Measurements from ENCODE around the gene NALCN. TPM values are rescaled to one million over a fixed set of nuclear protein-coding genes. Genes with fewer than 3 reads are reported as not detected.

NALCN gene
- total RNA-seq, 1 donor from 2014 or later = 38.6 TPM

GRCh38 chr13:101139081-101139480 lies 277.2 kb downstream of the NALCN start:
- no peaks in the 10 kb centered on the region for H3K27me3 Mint-ChIP-seq (ENCODE audit: low read depth)
- H3K27ac Mint-ChIP-seq (ENCODE audit: unreplicated experiment) = no peak overlapping the region
- no peak overlapping the region for H3K4me3 Mint-ChIP-seq (ENCODE audit: unreplicated experiment)
- H3K9me3 Mint-ChIP-seq (ENCODE audit: low read depth) = peaks cover 2% of the 10 kb centered on the region
- DNase-seq (ENCODE audit: low spot score) = no peak
- TF ChIP-seq CTCF (IDR thresholded peaks at IDR 0.05) = no peak
- H3K36me3 Mint-ChIP-seq (ENCODE audit: low read depth) = peaks cover 21% of the 10 kb centered on the region
- peaks cover 6% of the 10 kb centered on the region for H3K4me1 Mint-ChIP-seq (ENCODE audit: low read depth)

DNA sequence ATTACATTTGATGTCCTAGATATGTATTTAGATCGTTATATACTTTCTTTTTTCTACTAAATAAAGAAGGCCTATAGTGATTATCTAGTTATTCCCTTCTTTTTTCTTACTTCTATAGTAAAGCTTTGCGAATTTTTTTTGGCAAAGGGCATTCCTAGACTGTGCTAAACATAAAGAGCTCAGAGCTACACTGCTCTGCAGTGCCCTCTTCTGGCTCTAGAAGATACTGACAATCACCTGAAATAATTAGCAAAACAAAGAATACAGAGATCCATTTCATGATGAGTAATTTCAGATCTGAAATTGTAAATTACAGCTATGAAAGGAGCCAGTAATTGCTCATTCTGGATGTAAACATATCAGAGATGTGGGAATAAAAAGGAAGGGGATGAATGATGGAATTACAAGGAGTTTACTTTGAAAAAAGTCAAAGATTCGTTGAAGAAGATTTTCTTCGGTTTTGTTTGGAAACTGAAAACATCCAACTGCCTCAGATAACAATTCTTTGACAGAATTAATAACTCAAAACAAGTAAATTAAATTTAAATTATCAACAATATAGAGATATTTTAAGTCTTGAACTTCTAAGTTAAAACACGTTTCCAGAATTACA lies 288.5 kb downstream of the NALCN start:
- TF ChIP-seq CTCF (IDR thresholded peaks at IDR 0.05) = peak; percentile 91
- Mint-ChIP-seq H3K27ac (ENCODE audit: unreplicated experiment) (no peak overlapping the region), H3K4me3 (ENCODE audit: unreplicated experiment) (no peak overlapping the region), H3K36me3 (ENCODE audit: low read depth) (peaks cover 4% of the 10 kb centered on the region), H3K4me1 (ENCODE audit: low read depth) (peaks cover 2% of the 10 kb centered on the region), H3K9me3 (ENCODE audit: low read depth) (no peaks in the 10 kb centered on the region), H3K27me3 (ENCODE audit: low read depth) (no peaks in the 10 kb centered on the region)
- no peak for DNase-seq (ENCODE audit: low spot score)

DNA sequence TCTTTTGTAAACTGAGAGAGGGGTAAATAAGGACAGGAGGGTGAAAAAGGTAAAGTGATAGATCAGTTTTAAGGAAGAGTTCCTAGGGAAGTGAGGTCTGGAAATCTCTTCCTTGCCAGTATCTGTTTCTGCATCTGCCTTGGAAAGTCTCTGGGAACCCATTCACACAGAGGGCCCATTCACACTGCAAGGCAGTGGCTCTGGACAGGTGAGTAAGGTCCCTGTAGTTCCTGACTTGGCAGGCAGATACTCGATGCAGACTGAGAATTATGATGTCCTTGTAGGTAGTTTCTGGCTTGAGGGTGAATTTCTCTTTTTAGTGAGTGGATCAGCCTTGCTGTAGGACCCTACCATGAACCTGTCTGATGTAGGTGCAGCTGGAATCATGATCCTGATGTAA lies 293.3 kb downstream of the NALCN start:
- H3K36me3 Mint-ChIP-seq (ENCODE audit: low read depth) = peaks cover 5% of the 10 kb centered on the region
- H3K4me1 Mint-ChIP-seq (ENCODE audit: low read depth) = peaks cover 17% of the 10 kb centered on the region
- no peak for TF ChIP-seq CTCF (IDR thresholded peaks at IDR 0.05)
- no peak overlapping the region for H3K4me3 Mint-ChIP-seq (ENCODE audit: unreplicated experiment)
- H3K9me3 Mint-ChIP-seq (ENCODE audit: low read depth) = no peaks in the 10 kb centered on the region
- no peak for DNase-seq (ENCODE audit: low spot score)
- no peak overlapping the region for H3K27ac Mint-ChIP-seq (ENCODE audit: unreplicated experiment)
- H3K27me3 Mint-ChIP-seq (ENCODE audit: low read depth) = no peaks in the 10 kb centered on the region

DNA sequence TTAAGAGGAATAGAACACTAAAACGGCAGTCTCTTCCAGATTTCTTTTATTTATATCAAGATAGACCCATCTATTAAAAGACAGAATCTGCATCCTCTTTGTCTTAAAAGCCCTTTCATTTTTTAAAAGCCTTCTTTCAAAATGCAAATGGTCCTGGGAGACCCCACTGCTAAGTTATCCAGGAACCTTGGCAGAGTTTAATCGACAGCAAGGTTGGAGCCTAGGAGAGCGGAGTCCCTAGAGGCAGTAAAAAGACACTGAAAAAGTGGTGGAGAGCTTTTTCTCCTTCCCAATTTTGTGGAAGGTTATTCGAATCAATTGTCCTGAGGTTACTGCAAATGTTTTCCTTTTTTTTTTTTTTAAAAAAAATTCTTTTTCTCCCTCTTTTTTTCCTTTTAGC lies 294.7 kb downstream of the NALCN start:
- Mint-ChIP-seq H3K27me3 (ENCODE audit: low read depth) (no peaks in the 10 kb centered on the region), H3K9me3 (ENCODE audit: low read depth) (no peaks in the 10 kb centered on the region), H3K4me3 (ENCODE audit: unreplicated experiment) (no peak overlapping the region), H3K27ac (ENCODE audit: unreplicated experiment) (no peak overlapping the region), H3K4me1 (ENCODE audit: low read depth) (peaks cover 29% of the 10 kb centered on the region), H3K36me3 (ENCODE audit: low read depth) (peaks cover 5% of the 10 kb centered on the region)
- no peak for DNase-seq (ENCODE audit: low spot score)
- no peak for TF ChIP-seq CTCF (IDR thresholded peaks at IDR 0.05)

GRCh38 chr13:101120007-101120406 lies 296.3 kb downstream of the NALCN start:
- no peaks in the 10 kb centered on the region for H3K27me3 Mint-ChIP-seq (ENCODE audit: low read depth)
- no peaks in the 10 kb centered on the region for H3K9me3 Mint-ChIP-seq (ENCODE audit: low read depth)
- peaks cover 5% of the 10 kb centered on the region for H3K36me3 Mint-ChIP-seq (ENCODE audit: low read depth)
- H3K4me1 Mint-ChIP-seq (ENCODE audit: low read depth) = peaks cover 45% of the 10 kb centered on the region
- no peak overlapping the region for H3K27ac Mint-ChIP-seq (ENCODE audit: unreplicated experiment)
- no peak for DNase-seq (ENCODE audit: low spot score)
- H3K4me3 Mint-ChIP-seq (ENCODE audit: unreplicated experiment) = no peak overlapping the region
- TF ChIP-seq CTCF (IDR thresholded peaks at IDR 0.05) = no peak

Measured in chondrocyte (in vitro differentiated cells).